SH-SY5Y (cell line): ENCODE results near the gene ARHGAP26.

Source experiments
- GATA2 ChIP-seq: IDR thresholded peaks from 2 replicates; pipeline ENCODE4 v1.6.1; 2011; ENCODE audit warnings: mild to moderate bottlenecking, low read depth, low read length
- GATA3 ChIP-seq: IDR thresholded peaks from 2 replicates; pipeline ENCODE4 v1.6.1; 2011; ENCODE audit warnings: low read depth, mild to moderate bottlenecking, low read length, moderate library complexity

- TF ChIP-seq GATA2 = no peak
- no peak for TF ChIP-seq GATA3
These were observed 425.3 kb downstream of the ARHGAP26 start for GRCh38 chr5:143195491-143195890.
